Measurements from ENCODE around the gene FOXL2NB.
"Not testable (repeated sequence)": the region's sequence is repeated elsewhere in the genome, so short reads cannot be mapped to it uniquely, and the experiment has no call there.

The FOXL2NB gene

GRCh38 chr3:138921316-138922292, 25.4 kb upstream of the FOXL2NB start:
- in situ Hi-C loops (cut with MboI; ENCODE audit: low pct_unique_long_range_greater_than_20kb, low sequenced_read_pairs), result loop anchor here (25.0 kb wide), 1 partner anchor 334 kb away; the partner anchor contains the start of gene CEP70
- DNase-seq, result no peak

- not testable (repeated sequence) for DNase-seq
- in situ Hi-C loops (cut with MboI; ENCODE audit: low pct_unique_long_range_greater_than_20kb, low sequenced_read_pairs), result loop anchor here (25.0 kb wide), 1 partner anchor 335 kb away; the partner anchor contains the start of gene CEP70
Observed at GRCh38 chr3:138922400-138922799, 24.6 kb upstream of the FOXL2NB start.

GRCh38 chr3:138923531-138923994, 23.5 kb upstream of the FOXL2NB start:
- peak; percentile 91 for DNase-seq
- in situ Hi-C loops (cut with MboI; ENCODE audit: low pct_unique_long_range_greater_than_20kb, low sequenced_read_pairs), result loop anchor here (25.0 kb wide), 1 partner anchor 336 kb away; the partner anchor contains the start of gene CEP70

GRCh38 chr3:138928727-138929372, 18.2 kb upstream of the FOXL2NB start:
- in situ Hi-C loops (cut with MboI; ENCODE audit: low pct_unique_long_range_greater_than_20kb, low sequenced_read_pairs), result loop anchor here (25.0 kb wide), 1 partner anchor 467 kb away; no protein-coding TSS in a partner anchor
- no peak for DNase-seq

GRCh38 chr3:138933068-138933668, 13.8 kb upstream of the FOXL2NB start:
- no peak for DNase-seq

GRCh38 chr3:138933981-138934691, 12.9 kb upstream of the FOXL2NB start:
- in situ Hi-C loops (cut with MboI; ENCODE audit: low pct_unique_long_range_greater_than_20kb, low sequenced_read_pairs), result loop anchor here (25.0 kb wide), 1 partner anchor 472 kb away; no protein-coding TSS in a partner anchor

More at GRCh38 chr3:138933068-138933668, 13.8 kb upstream of the FOXL2NB start:
- in situ Hi-C loops (cut with MboI; ENCODE audit: low pct_unique_long_range_greater_than_20kb, low sequenced_read_pairs), result loop anchor here (25.0 kb wide), 1 partner anchor 471 kb away; no protein-coding TSS in a partner anchor

GRCh38 chr3:138935505-138935862, 11.5 kb upstream of the FOXL2NB start:
- in situ Hi-C loops (cut with MboI; ENCODE audit: low pct_unique_long_range_greater_than_20kb, low sequenced_read_pairs), result loop anchor here (25.0 kb wide), 1 partner anchor 473 kb away; no protein-coding TSS in a partner anchor
- DNase-seq, result no peak

More at GRCh38 chr3:138933981-138934691, 12.9 kb upstream of the FOXL2NB start:
- DNase-seq, result no peak

- in situ Hi-C loops (cut with MboI; ENCODE audit: low pct_unique_long_range_greater_than_20kb, low sequenced_read_pairs), result loop anchor here (25.0 kb wide), 1 partner anchor 474 kb away; no protein-coding TSS in a partner anchor
- DNase-seq, result peak; percentile 91
Observed at GRCh38 chr3:138935863-138936740, 10.9 kb upstream of the FOXL2NB start.

GRCh38 chr3:138936741-138937689, 10.0 kb upstream of the FOXL2NB start:
- in situ Hi-C loops (cut with MboI; ENCODE audit: low pct_unique_long_range_greater_than_20kb, low sequenced_read_pairs), result loop anchor here (25.0 kb wide), 1 partner anchor 475 kb away; no protein-coding TSS in a partner anchor
- DNase-seq, result no peak

- in situ Hi-C loops (cut with MboI; ENCODE audit: low pct_unique_long_range_greater_than_20kb, low sequenced_read_pairs), result loop anchor here (25.0 kb wide), 1 partner anchor 475 kb away; no protein-coding TSS in a partner anchor
- DNase-seq, result no peak
Observed at GRCh38 chr3:138937690-138938055, 9.3 kb upstream of the FOXL2NB start.

- in situ Hi-C loops (cut with MboI; ENCODE audit: low pct_unique_long_range_greater_than_20kb, low sequenced_read_pairs), result loop anchor here (25.0 kb wide), 1 partner anchor 476 kb away; no protein-coding TSS in a partner anchor
- DNase-seq, result no peak
Observed at GRCh38 chr3:138938056-138938876, 8.8 kb upstream of the FOXL2NB start.

- DNase-seq, result no peak
- in situ Hi-C loops (cut with MboI; ENCODE audit: low pct_unique_long_range_greater_than_20kb, low sequenced_read_pairs), result loop anchor here (25.0 kb wide), 1 partner anchor 477 kb away; no protein-coding TSS in a partner anchor
Observed at GRCh38 chr3:138938877-138939560, 8.0 kb upstream of the FOXL2NB start.

GRCh38 chr3:138939561-138940241, 7.3 kb upstream of the FOXL2NB start:
- DNase-seq, result no peak
- in situ Hi-C loops (cut with MboI; ENCODE audit: low pct_unique_long_range_greater_than_20kb, low sequenced_read_pairs), result loop anchor here (25.0 kb wide), 1 partner anchor 477 kb away; no protein-coding TSS in a partner anchor

GRCh38 chr3:138940446-138940845, 6.6 kb upstream of the FOXL2NB start:
- in situ Hi-C loops (cut with MboI; ENCODE audit: low pct_unique_long_range_greater_than_20kb, low sequenced_read_pairs), result loop anchor here (25.0 kb wide), 1 partner anchor 478 kb away; no protein-coding TSS in a partner anchor

More at GRCh38 chr3:138940446-138940845, 6.6 kb upstream of the FOXL2NB start:
- no peak for DNase-seq
